MG63 (cell line): Measurements from ENCODE around the gene PPP5C. TPM values are rescaled to one million over a fixed set of nuclear protein-coding genes. Genes with fewer than 3 reads are reported as not detected.
"Not testable (repeated sequence)": the region's sequence is repeated elsewhere in the genome, so short reads cannot be mapped to it uniquely, and the experiment has no call there.

Source experiments
- DNase-seq: peaks from one replicate; pipeline ENCODE4 v3.0.0-alpha.2; 2020
- H3K27me3 ChIP-seq: fragments of 250-450 bp; sonication (Bioruptor Pico); 2 replicates; pipeline ENCODE4 v1.5.1; 2020; ENCODE audit warnings: mild to moderate bottlenecking, moderate library complexity
- H3K36me3 ChIP-seq: fragments of 250-450 bp; sonication (Bioruptor Pico); 2 replicates; pipeline ENCODE4 v1.5.1; 2020; ENCODE audit warnings: mild to moderate bottlenecking, moderate library complexity
- H3K4me3 ChIP-seq: fragments of 250-450 bp; sonication (Bioruptor Pico); 2 replicates; pipeline ENCODE4 v1.5.1; 2020; ENCODE audit warnings: mild to moderate bottlenecking, moderate library complexity
- H3K9me3 ChIP-seq: fragments of 250-450 bp; sonication (Bioruptor Pico); 2 replicates; pipeline ENCODE4 v1.5.1; 2020; ENCODE audit warnings: mild to moderate bottlenecking, moderate library complexity
- total RNA-seq: library from RNA; depleted of rRNA; stranded (reverse); fragments of >200 nt; shearing (Covaris generic); gene quantifications from 2 replicates; pipeline ENCODE4 v1.2.3, GENCODE V29; 2014; ENCODE audit warnings: low replicate concordance

The PPP5C gene
- total RNA-seq, 1 experiment from 2014 or later: 102 TPM

GRCh38 chr19:46374536-46375475, 27.9 kb downstream of the PPP5C start:
- H3K27me3 ChIP-seq: no peaks in the 10 kb centered on the region
- H3K4me3 ChIP-seq: no peak overlapping the region
- H3K36me3 ChIP-seq: peaks cover 49% of the 10 kb centered on the region
- peaks cover 4% of the 10 kb centered on the region for H3K9me3 ChIP-seq
- no peak for DNase-seq

GRCh38 chr19:46375476-46376067, 28.7 kb downstream of the PPP5C start:
- H3K9me3 ChIP-seq, DNase-seq, H3K27me3 ChIP-seq, H3K4me3 ChIP-seq: not testable (repeated sequence)
- H3K36me3 ChIP-seq: peaks cover 51% of the 10 kb centered on the region

GRCh38 chr19:46376241-46377153, 29.6 kb downstream of the PPP5C start:
- no peak for DNase-seq
- Histone ChIP-seq H3K4me3 (no peak overlapping the region), H3K27me3 (no peaks in the 10 kb centered on the region), H3K9me3 (peaks cover 11% of the 10 kb centered on the region), H3K36me3 (peaks cover 52% of the 10 kb centered on the region)

GRCh38 chr19:46378268-46378667, 31.4 kb downstream of the PPP5C start:
- Histone ChIP-seq H3K36me3 (peaks cover 61% of the 10 kb centered on the region), H3K27me3 (no peaks in the 10 kb centered on the region), H3K4me3 (no peak overlapping the region), H3K9me3 (peaks cover 11% of the 10 kb centered on the region)
- no peak for DNase-seq

GRCh38 chr19:46380690-46381089, 33.8 kb downstream of the PPP5C start:
- H3K36me3 ChIP-seq: peaks cover 82% of the 10 kb centered on the region

GRCh38 chr19:46381346-46381745, 34.5 kb downstream of the PPP5C start:
- no peak for DNase-seq
- no peaks in the 10 kb centered on the region for H3K27me3 ChIP-seq
- H3K4me3 ChIP-seq: no peak overlapping the region
- H3K36me3 ChIP-seq: peaks cover 81% of the 10 kb centered on the region
- peaks cover 11% of the 10 kb centered on the region for H3K9me3 ChIP-seq

More at GRCh38 chr19:46380690-46381089, 33.8 kb downstream of the PPP5C start:
- no peaks in the 10 kb centered on the region for H3K27me3 ChIP-seq
- peaks cover 11% of the 10 kb centered on the region for H3K9me3 ChIP-seq
- no peak overlapping the region for H3K4me3 ChIP-seq
- no peak for DNase-seq

GRCh38 chr19:46381756-46382345, 35.0 kb downstream of the PPP5C start:
- Histone ChIP-seq H3K36me3 (peaks cover 81% of the 10 kb centered on the region), H3K27me3 (no peaks in the 10 kb centered on the region), H3K4me3 (no peak overlapping the region), H3K9me3 (peaks cover 11% of the 10 kb centered on the region)
- no peak for DNase-seq

GRCh38 chr19:46383171-46383815, 36.4 kb downstream of the PPP5C start:
- Histone ChIP-seq H3K36me3 (peaks cover 87% of the 10 kb centered on the region), H3K4me3 (no peak overlapping the region), H3K9me3 (peaks cover 14% of the 10 kb centered on the region), H3K27me3 (no peaks in the 10 kb centered on the region)
- no peak for DNase-seq

GRCh38 chr19:46383846-46384245, 37.0 kb downstream of the PPP5C start:
- Histone ChIP-seq H3K4me3 (no peak overlapping the region), H3K9me3 (peaks cover 15% of the 10 kb centered on the region), H3K36me3 (peaks cover 91% of the 10 kb centered on the region), H3K27me3 (no peaks in the 10 kb centered on the region)
- DNase-seq: no peak

GRCh38 chr19:46384396-46384795, 37.5 kb downstream of the PPP5C start:
- Histone ChIP-seq H3K4me3 (no peak overlapping the region), H3K36me3 (peaks cover 91% of the 10 kb centered on the region), H3K9me3 (peaks cover 15% of the 10 kb centered on the region), H3K27me3 (no peaks in the 10 kb centered on the region)
- DNase-seq: no peak

GRCh38 chr19:46385636-46386035, 38.7 kb downstream of the PPP5C start:
- Histone ChIP-seq H3K36me3 (peaks cover 91% of the 10 kb centered on the region), H3K27me3 (no peaks in the 10 kb centered on the region), H3K4me3 (no peak overlapping the region), H3K9me3 (peaks cover 5% of the 10 kb centered on the region)
- DNase-seq: no peak

GRCh38 chr19:46386151-46386550, 39.3 kb downstream of the PPP5C start:
- Histone ChIP-seq H3K27me3 (no peaks in the 10 kb centered on the region), H3K4me3 (no peak overlapping the region), H3K36me3 (peaks cover 91% of the 10 kb centered on the region), H3K9me3 (peaks cover 4% of the 10 kb centered on the region; the same call in 1 of the 2 replicates)
- DNase-seq: no peak

GRCh38 chr19:46386996-46387712, 40.3 kb downstream of the PPP5C start:
- Histone ChIP-seq H3K36me3 (peaks cover 86% of the 10 kb centered on the region), H3K9me3 (peaks cover 4% of the 10 kb centered on the region; the same call in 1 of the 2 replicates), H3K27me3 (no peaks in the 10 kb centered on the region), H3K4me3 (no peak overlapping the region)
- DNase-seq: no peak

- H3K4me3 ChIP-seq: no peak overlapping the region
- H3K9me3 ChIP-seq: peaks cover 4% of the 10 kb centered on the region; the same call in 1 of the 2 replicates
- DNase-seq: no peak
- H3K27me3 ChIP-seq: no peaks in the 10 kb centered on the region
- peaks cover 84% of the 10 kb centered on the region for H3K36me3 ChIP-seq
Measured at GRCh38 chr19:46387713-46388130, 40.8 kb downstream of the PPP5C start.

GRCh38 chr19:46388311-46389095, 41.6 kb downstream of the PPP5C start:
- no peak for DNase-seq
- peaks cover 79% of the 10 kb centered on the region for H3K36me3 ChIP-seq
- peaks cover 4% of the 10 kb centered on the region; the same call in 1 of the 2 replicates for H3K9me3 ChIP-seq
- H3K27me3 ChIP-seq: no peaks in the 10 kb centered on the region
- no peak overlapping the region for H3K4me3 ChIP-seq
